ENCODE results near the gene SIM1. TPM values are rescaled to one million over a fixed set of nuclear protein-coding genes. Genes with fewer than 3 reads are reported as not detected.

The SIM1 gene
- total RNA-seq, 1 experiment from 2014 or later: 0.13 TPM

DNA sequence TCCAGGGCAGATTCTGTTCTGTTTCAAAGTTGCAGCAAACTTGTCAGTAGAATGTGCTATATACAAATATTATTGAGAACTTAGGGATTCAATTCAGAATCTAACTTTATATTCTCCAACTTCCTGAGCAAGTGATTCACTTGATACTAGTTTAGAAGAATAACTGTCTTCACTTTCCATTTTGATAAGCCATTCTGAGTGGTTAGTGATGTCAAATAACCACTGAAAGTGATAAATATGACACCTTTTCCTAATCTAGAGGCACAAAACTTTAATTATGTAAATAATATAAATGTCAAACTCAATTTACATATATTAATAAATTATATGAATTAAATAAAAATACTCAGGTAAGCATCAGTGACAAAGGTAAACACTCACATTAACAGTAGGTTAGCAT lies 20.5 kb upstream of the SIM1 start:
- H3K27me3 ChIP-seq (ENCODE audit: insufficient read depth, low read depth): no peaks in the 10 kb centered on the region
- H3K9me3 ChIP-seq (ENCODE audit: insufficient read depth, low read depth): no peaks in the 10 kb centered on the region
- no peak overlapping the region for H3K4me3 ChIP-seq
- DNase-seq: no peak
- no peaks in the 10 kb centered on the region for H3F3A ChIP-seq (ENCODE audit: insufficient read depth, low read depth)
- POLR2A ChIA-PET (ENCODE audit: unreplicated experiment): no interaction called here
- no peaks in the 10 kb centered on the region for H3K79me2 ChIP-seq (ENCODE audit: low read depth)
- H4K20me1 ChIP-seq (ENCODE audit: insufficient read depth): no peaks in the 10 kb centered on the region
- no peak overlapping the region for H2AFZ ChIP-seq
- H3K4me2 ChIP-seq: no peak overlapping the region
- intact Hi-C loops (cut with micrococcal nuclease; ENCODE audit: unreplicated experiment): no loop called here
- H3K9me2 ChIP-seq (ENCODE audit: insufficient read depth): no peaks in the 10 kb centered on the region
- no TSS peak for BruUV-seq (replicated peaks)
- no peak overlapping the region for H3K27ac ChIP-seq
- TF ChIP-seq, protein P1, sequence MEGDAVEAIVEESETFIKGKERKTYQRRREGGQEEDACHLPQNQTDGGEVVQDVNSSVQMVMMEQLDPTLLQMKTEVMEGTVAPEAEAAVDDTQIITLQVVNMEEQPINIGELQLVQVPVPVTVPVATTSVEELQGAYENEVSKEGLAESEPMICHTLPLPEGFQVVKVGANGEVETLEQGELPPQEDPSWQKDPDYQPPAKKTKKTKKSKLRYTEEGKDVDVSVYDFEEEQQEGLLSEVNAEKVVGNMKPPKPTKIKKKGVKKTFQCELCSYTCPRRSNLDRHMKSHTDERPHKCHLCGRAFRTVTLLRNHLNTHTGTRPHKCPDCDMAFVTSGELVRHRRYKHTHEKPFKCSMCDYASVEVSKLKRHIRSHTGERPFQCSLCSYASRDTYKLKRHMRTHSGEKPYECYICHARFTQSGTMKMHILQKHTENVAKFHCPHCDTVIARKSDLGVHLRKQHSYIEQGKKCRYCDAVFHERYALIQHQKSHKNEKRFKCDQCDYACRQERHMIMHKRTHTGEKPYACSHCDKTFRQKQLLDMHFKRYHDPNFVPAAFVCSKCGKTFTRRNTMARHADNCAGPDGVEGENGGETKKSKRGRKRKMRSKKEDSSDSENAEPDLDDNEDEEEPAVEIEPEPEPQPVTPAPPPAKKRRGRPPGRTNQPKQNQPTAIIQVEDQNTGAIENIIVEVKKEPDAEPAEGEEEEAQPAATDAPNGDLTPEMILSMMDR (conservative IDR thresholded peaks at IDR 0.05): no peak
- TF ChIP-seq EZH2 (IDR thresholded peaks at IDR 0.05; ENCODE audit: low read depth): no peak
- CTCF ChIA-PET: no interaction called here
- no peaks in the 10 kb centered on the region for H3K4me1 ChIP-seq (replicated peaks; ENCODE audit: insufficient read depth)
- no peaks in the 10 kb centered on the region for H3K36me3 ChIP-seq (ENCODE audit: low read depth)

DNA sequence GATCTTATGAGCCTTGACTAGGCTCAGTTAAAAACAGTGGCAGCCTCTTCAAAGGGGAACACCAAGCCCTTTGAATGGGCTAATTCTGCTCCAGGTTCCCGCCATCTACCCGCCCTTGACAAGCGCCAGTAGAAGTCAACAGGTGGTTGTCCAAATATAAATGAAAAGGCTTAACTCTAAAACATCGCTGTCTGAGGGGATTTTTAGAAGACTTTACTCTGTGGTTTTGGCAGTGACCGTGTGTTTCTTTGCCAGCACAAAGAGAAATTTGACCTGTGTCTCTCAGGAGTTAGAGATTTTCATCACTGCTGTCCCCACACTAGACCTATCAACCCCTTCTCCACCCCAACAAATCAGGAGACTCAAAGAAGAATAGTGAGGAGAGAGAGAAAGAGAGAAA lies 19.8 kb upstream of the SIM1 start:
- no peaks in the 10 kb centered on the region for H4K20me1 ChIP-seq (ENCODE audit: insufficient read depth)
- H3K9me3 ChIP-seq (ENCODE audit: insufficient read depth, low read depth): no peaks in the 10 kb centered on the region
- POLR2A ChIA-PET (ENCODE audit: unreplicated experiment): no interaction called here
- H3K9me2 ChIP-seq (ENCODE audit: insufficient read depth): no peaks in the 10 kb centered on the region
- TF ChIP-seq, protein P1 (conservative IDR thresholded peaks at IDR 0.05): no peak
- no peak for TF ChIP-seq EZH2 (IDR thresholded peaks at IDR 0.05; ENCODE audit: low read depth)
- CTCF ChIA-PET: no interaction called here
- H3K36me3 ChIP-seq (ENCODE audit: low read depth): no peaks in the 10 kb centered on the region
- H3K27ac ChIP-seq: no peak overlapping the region
- no peak overlapping the region for H2AFZ ChIP-seq
- H3K27me3 ChIP-seq (ENCODE audit: insufficient read depth, low read depth): no peaks in the 10 kb centered on the region
- no peaks in the 10 kb centered on the region for H3K79me2 ChIP-seq (ENCODE audit: low read depth)
- no peak overlapping the region for H3K4me3 ChIP-seq
- no peaks in the 10 kb centered on the region for H3F3A ChIP-seq (ENCODE audit: insufficient read depth, low read depth)
- H3K4me2 ChIP-seq: no peak overlapping the region
- no peak for DNase-seq
- no peaks in the 10 kb centered on the region for H3K4me1 ChIP-seq (replicated peaks; ENCODE audit: insufficient read depth)
- intact Hi-C loops (cut with micrococcal nuclease; ENCODE audit: unreplicated experiment): no loop called here
- BruUV-seq (replicated peaks): no TSS peak

DNA sequence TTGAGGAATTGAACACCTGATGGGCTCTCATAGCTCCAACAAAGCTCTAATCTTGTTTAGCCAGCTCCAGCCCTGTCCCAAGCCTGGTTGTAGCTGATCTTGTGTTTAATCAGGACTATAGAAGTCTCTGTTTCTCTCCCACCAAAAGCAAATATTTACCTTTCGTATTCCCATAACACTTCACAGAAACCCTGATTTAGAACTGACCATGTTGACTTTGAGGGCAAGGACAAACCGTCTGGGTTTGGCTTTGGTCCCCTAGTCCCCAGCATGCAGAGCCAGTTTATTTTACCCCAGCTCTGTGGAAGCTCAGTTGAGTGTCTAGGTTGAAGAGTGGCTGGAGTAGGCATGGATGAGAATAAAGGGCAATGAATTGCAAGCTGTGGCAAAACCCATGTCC lies 18.0 kb upstream of the SIM1 start:
- BruUV-seq (replicated peaks): no TSS peak
- no peaks in the 10 kb centered on the region for H3K9me3 ChIP-seq (ENCODE audit: insufficient read depth, low read depth)
- no peaks in the 10 kb centered on the region for H3K27me3 ChIP-seq (ENCODE audit: insufficient read depth, low read depth)
- POLR2A ChIA-PET (ENCODE audit: unreplicated experiment): interaction anchor here (0.7 kb wide), 1 partner anchor 280 kb away, joined by 5 read pairs; no protein-coding TSS in a partner anchor
- DNase-seq: no peak
- no peaks in the 10 kb centered on the region for H4K20me1 ChIP-seq (ENCODE audit: insufficient read depth)
- no peaks in the 10 kb centered on the region for H3K4me1 ChIP-seq (replicated peaks; ENCODE audit: insufficient read depth)
- no peak overlapping the region for H3K4me2 ChIP-seq
- no peaks in the 10 kb centered on the region for H3K79me2 ChIP-seq (ENCODE audit: low read depth)
- no peaks in the 10 kb centered on the region for H3K9me2 ChIP-seq (ENCODE audit: insufficient read depth)
- CTCF ChIA-PET: no interaction called here
- H3F3A ChIP-seq (ENCODE audit: insufficient read depth, low read depth): no peaks in the 10 kb centered on the region
- intact Hi-C loops (cut with micrococcal nuclease; ENCODE audit: unreplicated experiment): no loop called here
- H3K36me3 ChIP-seq (ENCODE audit: low read depth): no peaks in the 10 kb centered on the region
- no peak overlapping the region for H2AFZ ChIP-seq
- TF ChIP-seq, protein P1 (conservative IDR thresholded peaks at IDR 0.05): no peak
- no peak for TF ChIP-seq EZH2 (IDR thresholded peaks at IDR 0.05; ENCODE audit: low read depth)
- H3K27ac ChIP-seq: no peak overlapping the region
- H3K4me3 ChIP-seq: no peak overlapping the region
